GM19452 (cell line): ENCODE measurements around the gene BAZ1B.
A peak's percentile ranks its signal among the peaks of the same experiment; 100 is the strongest.
"Not testable (repeated sequence)": the region's sequence is repeated elsewhere in the genome, so short reads cannot be mapped to it uniquely, and the experiment has no call there.

Experiments used
- ATAC-seq: cut with Tn5 transposase; IDR thresholded peaks from one replicate; pipeline ENCODE4 v1.9.1; 2021; ENCODE audit not compliant: unreplicated experiment

BAZ1B gene

GRCh38 chr7:73539709-73540108, 17.6 kb upstream of the BAZ1B start:
- no peak for ATAC-seq

- not testable (repeated sequence) for ATAC-seq
Observed at GRCh38 chr7:73538510-73538909, 16.4 kb upstream of the BAZ1B start.

DNA sequence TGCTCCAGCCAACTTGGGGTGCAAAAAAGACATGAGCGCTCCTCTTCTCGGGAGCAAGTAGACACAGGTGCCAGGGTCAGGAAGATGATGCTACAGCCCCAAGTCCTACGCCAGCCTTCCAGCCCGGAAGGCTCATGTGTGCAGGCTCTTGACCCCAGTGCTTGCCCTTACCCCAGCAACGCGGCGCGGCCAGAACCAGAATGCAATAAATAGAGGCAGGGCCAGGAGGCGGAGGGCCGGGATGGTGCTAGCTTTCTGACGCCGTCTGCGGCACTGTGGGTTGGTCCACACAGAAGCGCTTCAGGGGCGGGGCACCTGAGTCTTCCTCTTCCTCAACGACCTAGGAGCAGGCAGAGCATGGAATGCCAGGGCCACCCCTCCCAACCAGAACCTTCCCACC, 15.0 kb upstream of the BAZ1B start:
- no peak for ATAC-seq

DNA sequence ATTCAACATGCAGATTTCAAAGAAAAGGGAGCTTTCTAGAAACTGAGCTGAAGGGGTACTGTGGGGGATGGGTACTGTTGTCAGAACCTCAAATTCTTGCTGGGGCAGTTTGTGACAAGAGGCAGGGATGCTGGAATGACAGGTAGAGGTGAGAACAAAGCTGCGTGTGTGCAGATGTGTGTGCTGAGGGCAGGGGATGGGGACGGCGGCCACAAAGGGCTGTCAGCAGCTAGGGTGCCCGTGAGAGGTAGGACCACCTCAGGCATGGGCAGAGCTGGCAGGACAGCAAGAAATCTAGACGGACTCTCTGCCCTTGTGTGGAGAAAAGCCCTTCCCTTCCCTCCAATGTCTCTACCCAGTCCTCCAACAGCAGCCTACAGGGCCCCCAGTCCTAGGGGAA, 14.4 kb upstream of the BAZ1B start:
- ATAC-seq, result no peak

- ATAC-seq, result not testable (repeated sequence)
Observed at GRCh38 chr7:73535918-73536317, 13.8 kb upstream of the BAZ1B start.

GRCh38 chr7:73533742-73534141, 11.6 kb upstream of the BAZ1B start:
- no peak for ATAC-seq

- ATAC-seq, result no peak
Observed at GRCh38 chr7:73532224-73532623, 10.1 kb upstream of the BAZ1B start.

DNA sequence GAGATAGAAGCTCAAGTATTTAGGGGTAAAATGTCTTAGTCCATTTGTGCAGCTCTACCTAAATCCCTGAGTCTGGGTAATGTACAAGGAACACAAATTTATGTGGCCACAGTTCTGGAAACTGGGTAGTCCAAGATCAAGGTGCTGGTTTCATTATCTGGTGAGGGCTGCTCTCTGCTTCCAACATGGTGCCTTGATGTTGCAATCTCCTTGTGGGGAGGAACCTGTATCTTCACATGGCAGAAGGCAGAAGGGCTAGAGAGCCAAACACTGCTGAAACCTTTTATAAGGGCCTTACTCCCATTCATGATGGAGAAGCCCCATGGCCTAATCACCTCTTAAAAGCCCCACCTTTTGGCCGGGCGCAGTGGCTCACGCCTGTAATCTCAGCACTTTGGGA, 8.7 kb upstream of the BAZ1B start:
- ATAC-seq, result no peak

DNA sequence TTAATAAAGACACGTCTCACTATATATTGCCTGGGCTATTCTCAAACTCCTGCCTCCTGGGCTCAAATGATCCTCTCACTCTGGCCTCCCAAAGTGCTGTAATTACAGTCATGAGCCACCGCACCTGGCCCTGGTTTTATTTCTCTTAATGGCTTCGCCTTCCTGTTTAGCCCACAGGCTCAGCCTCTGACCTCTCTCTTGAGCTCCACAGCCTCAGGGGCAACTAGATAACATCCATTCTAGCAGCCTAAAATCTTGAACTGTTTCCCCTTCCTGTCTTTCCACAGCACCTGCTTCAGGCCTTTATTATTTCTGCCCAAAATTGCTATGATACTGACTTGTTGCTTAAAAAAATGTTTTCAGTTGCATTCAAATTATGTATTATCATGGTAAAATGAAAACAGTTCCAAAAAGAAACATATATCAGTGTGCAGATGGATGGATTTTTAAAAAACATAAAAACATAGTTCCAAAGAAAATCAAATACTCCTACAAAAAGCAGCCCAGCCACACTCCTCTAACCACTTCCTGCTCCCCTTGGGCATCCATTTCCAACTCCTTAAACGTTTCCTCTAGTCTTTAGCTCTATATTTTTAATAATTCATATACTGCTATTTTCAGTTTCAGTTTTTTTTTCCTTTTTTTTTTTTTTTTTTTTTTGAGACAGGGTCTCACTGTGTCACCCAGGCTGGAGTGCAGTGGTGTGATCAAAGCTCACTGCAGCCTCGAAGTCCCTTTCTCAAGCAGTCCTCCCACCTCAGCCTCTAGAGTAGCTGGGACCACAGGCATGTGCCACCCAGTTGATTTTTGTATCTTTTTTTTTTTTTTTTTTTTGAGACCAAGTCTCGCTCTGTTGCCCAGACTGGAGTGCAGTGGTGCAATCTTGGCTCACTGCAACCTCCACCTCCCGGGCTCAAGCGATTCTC, 5.1 kb upstream of the BAZ1B start:
- ATAC-seq, result no peak

GRCh38 chr7:73526158-73526494, 4.0 kb upstream of the BAZ1B start:
- ATAC-seq, result not testable (repeated sequence)

- peak; percentile 41 for ATAC-seq
Observed at GRCh38 chr7:73521636-73522104, 423 bp downstream of the BAZ1B start.

DNA sequence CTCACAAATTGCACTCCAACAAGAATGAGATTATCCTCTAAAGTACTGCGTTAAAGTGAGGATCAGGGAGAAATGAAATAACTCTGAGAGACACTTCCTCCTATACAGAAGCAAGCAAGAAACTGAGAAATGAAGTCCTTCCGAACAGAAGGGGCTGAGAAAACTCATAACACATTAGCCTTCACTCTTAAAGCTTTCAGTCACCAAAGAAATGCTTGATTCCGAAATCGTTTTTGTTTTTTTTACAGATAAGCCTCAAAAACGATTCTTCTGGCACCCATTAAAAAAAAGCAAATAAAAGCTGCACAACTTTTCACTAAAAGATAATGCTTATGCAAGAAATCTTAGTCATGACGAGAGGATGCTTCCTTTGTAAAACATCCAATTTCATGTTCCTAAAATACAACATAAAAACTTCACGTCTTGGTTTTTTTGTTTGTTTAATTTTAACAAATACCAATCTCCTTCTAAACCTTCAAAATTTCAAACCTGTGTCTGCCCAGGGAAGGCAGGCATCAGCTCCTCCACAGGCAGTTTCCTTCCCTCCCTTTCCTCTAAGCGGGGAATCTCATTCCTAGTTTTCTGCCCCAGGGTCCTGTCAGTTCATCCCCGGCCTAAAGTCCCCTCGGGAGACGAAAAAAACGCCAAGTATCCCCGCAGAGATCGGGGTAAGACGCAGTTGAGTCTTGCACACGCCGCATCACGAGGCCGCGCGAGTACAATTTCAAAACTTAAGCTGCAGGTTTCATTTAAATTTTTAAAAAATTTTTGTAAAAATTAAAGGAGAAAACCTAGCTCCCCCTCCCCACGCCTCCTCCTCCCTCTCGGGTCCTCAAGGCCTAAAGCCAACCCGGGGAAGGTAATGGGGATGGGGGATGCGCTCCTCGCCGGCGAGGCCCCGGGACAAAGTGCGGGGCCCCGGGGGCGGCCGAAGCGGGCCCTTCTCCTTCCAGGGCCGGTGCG, 1.1 kb downstream of the BAZ1B start:
- no peak for ATAC-seq

- ATAC-seq, result no peak
Observed at GRCh38 chr7:73519867-73520672, 2.0 kb downstream of the BAZ1B start.

DNA sequence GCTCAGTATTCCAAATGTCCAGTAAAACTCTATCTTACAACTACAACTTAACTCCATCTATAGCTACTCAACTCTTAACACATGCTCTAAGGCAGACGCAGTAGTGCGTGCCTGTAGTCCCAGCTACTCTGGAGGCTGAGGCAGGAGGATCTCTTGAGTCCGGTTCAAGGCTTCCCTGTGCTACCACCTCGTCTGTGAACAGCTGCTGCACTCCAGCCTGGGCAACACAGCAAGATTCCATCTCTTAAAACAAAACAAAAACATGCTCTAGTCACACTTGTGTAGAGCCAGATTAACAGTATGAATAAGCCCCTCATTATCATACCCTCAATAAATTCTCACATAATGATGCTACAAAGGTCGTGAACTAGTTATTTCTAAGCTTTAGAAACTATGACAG, 3.6 kb downstream of the BAZ1B start:
- no peak for ATAC-seq

GRCh38 chr7:73517241-73517995, 4.7 kb downstream of the BAZ1B start:
- ATAC-seq, result no peak

- no peak for ATAC-seq
Observed at GRCh38 chr7:73515178-73515577, 6.9 kb downstream of the BAZ1B start.

DNA sequence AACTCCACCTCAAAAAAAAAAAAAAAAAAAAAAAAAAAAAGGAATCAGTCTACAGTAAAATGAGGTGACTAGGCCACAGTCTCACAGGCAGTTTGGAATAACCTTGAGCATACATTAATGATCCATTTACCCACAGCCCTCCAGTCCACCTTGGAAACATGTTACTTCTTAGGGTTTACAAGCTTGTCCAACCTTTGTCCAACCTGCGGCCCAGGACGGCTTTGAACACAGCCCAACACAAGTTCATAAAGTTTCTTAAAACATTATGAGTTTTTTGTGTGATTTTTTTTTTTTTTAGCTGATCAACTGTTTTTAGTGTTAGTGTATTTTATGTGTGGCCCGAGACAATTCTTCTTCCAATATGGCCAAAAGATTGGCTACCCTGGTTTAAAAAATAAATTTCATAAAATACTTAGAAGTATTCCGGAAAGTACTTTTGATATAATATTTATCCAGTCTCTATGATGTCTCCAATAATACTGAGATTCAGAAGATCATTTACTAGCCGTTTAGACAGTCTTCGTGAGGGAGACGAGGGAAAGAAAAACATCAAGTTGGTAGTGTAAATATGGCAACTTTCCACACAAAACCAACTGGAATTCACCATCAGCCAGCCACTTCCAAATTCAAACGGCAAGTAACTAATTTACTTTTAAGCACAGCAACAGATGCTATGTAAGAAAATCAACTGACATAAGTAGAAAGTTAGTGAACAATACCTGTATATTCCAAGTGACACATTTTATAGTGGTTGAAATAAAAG, 9.9 kb downstream of the BAZ1B start:
- no peak for ATAC-seq

DNA sequence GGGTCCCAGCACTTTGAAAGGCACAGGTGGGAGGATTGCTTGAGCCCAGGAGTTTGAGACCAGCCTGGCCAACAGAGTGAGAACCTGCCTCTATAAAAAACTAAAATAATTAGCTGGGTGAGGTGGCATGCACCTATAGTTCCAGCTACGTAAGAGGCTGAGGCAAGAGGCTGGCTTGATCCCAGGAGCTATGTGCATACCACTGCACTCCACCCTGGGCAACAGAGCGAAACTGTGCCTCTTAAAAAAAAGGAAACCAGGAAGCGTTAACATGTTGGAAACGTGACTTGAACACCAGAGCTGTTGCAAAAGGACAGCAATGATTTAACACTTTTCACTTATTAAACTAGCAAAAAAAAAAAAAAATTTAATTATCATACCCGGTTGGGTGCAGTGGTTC, 12.6 kb downstream of the BAZ1B start:
- no peak for ATAC-seq

DNA sequence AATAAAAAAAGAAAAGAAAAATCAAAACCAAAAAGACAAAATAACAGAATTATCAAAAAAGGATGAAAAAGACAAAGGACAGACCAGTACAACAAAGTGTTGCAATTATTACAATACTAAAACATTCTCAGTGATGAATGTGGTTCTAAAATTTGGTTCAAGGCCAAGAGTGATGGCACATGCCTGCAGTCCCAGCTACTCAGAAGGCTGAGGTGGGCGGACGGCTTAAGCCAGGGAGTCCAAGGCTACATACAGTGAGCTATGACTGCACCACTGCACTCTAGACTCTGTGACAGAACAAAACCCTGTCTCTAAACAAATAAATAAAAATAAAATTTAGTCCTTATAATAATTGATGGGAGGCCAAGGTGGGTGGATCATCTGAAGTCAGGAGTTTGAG, 14.5 kb downstream of the BAZ1B start:
- no peak for ATAC-seq
